Measurements from ENCODE around the gene RABGAP1L.
"Not testable (repeated sequence)": the region's sequence is repeated elsewhere in the genome, so short reads cannot be mapped to it uniquely, and the experiment has no call there.

Gene RABGAP1L

GRCh38 chr1:174469052-174469451 lies 309.7 kb downstream of the RABGAP1L start:
- DNase-seq: no peak

- DNase-seq: no peak
Measured at GRCh38 chr1:174469687-174470086, 310.4 kb downstream of the RABGAP1L start.

- DNase-seq: no peak
Measured at GRCh38 chr1:174479281-174479680, 320.0 kb downstream of the RABGAP1L start.

GRCh38 chr1:174480324-174480723 lies 321.0 kb downstream of the RABGAP1L start:
- DNase-seq: no peak

- DNase-seq: no peak
Measured at GRCh38 chr1:174491606-174492005, 332.3 kb downstream of the RABGAP1L start.

- no peak for DNase-seq
Measured at GRCh38 chr1:174497478-174497877, 338.2 kb downstream of the RABGAP1L start.

- DNase-seq: not testable (repeated sequence)
Measured at GRCh38 chr1:174516755-174517154, 357.4 kb downstream of the RABGAP1L start.

GRCh38 chr1:174519844-174520243 lies 360.5 kb downstream of the RABGAP1L start:
- DNase-seq: no peak

GRCh38 chr1:174531751-174532150 lies 372.4 kb downstream of the RABGAP1L start:
- no peak for DNase-seq

GRCh38 chr1:174534789-174535188 lies 375.5 kb downstream of the RABGAP1L start:
- DNase-seq: no peak

- no peak for DNase-seq
Measured at GRCh38 chr1:174535207-174535606, 375.9 kb downstream of the RABGAP1L start.

- DNase-seq: not testable (repeated sequence)
Measured at GRCh38 chr1:174543421-174543820, 384.1 kb downstream of the RABGAP1L start.

GRCh38 chr1:174550296-174550695 lies 391.0 kb downstream of the RABGAP1L start:
- DNase-seq: no peak

GRCh38 chr1:174556392-174556791 lies 397.1 kb downstream of the RABGAP1L start:
- DNase-seq: no peak

GRCh38 chr1:174568551-174568950 lies 409.2 kb downstream of the RABGAP1L start:
- DNase-seq: no peak

- DNase-seq: no peak
Measured at GRCh38 chr1:174569240-174569639, 409.9 kb downstream of the RABGAP1L start.

GRCh38 chr1:174572771-174573170 lies 413.5 kb downstream of the RABGAP1L start:
- DNase-seq: no peak

- DNase-seq: not testable (repeated sequence)
Measured at GRCh38 chr1:174576120-174576519, 416.8 kb downstream of the RABGAP1L start.

- no peak for DNase-seq
Measured at GRCh38 chr1:174577681-174578080, 418.4 kb downstream of the RABGAP1L start.

- DNase-seq: no peak
Measured at GRCh38 chr1:174580801-174581200, 421.5 kb downstream of the RABGAP1L start.

GRCh38 chr1:174583316-174583715 lies 424.0 kb downstream of the RABGAP1L start:
- no peak for DNase-seq

GRCh38 chr1:174584071-174584470 lies 424.8 kb downstream of the RABGAP1L start:
- DNase-seq: no peak

- not testable (repeated sequence) for DNase-seq
Measured at GRCh38 chr1:174588618-174589017, 429.3 kb downstream of the RABGAP1L start.

- no peak for DNase-seq
Measured at GRCh38 chr1:174605198-174605597, 445.9 kb downstream of the RABGAP1L start.

GRCh38 chr1:174606471-174606870 lies 447.2 kb downstream of the RABGAP1L start:
- DNase-seq: no peak

GRCh38 chr1:174617905-174618304 lies 458.6 kb downstream of the RABGAP1L start:
- DNase-seq: not testable (repeated sequence)
